Stimulated activated naive CD8-positive, alpha-beta T cell treated with anti-CD3 and anti-CD28 coated beads, Interleukin-15, Interleukin-2, amounts not matched to agents 100 U/mL and 50 U/mL, for 24 hours (primary cell): Measurements from ENCODE around the gene RAE1.

ENCODE experiments used
- ATAC-seq: fragments of 150-1000 bp; cut with Tn5 transposase; one replicate; pipeline ENCODE4 v1.10.0; 2021
- DNase-seq: peaks from one replicate; pipeline ENCODE4 v3.0.0; 2021

RAE1 gene

GRCh38 chr20:57388953-57389694 is 38.1 kb downstream of the RAE1 start:
- ATAC-seq (peak; percentile 21), DNase-seq (peak; percentile 75)

- ATAC-seq = peak; percentile 15
- DNase-seq = peak; percentile 80
Measured at GRCh38 chr20:57389695-57390603, 38.9 kb downstream of the RAE1 start.

GRCh38 chr20:57390604-57391438 is 39.8 kb downstream of the RAE1 start, which contains the start of gene RBM38:
TSS of gene RBM38 (plus strand) at chr20:57391396. CDS start at chr20:57391582, 186 bp downstream.
- DNase-seq (peak; percentile 87), ATAC-seq (peak; percentile 55)

GRCh38 chr20:57391439-57392301 is 40.6 kb downstream of the RAE1 start:
- ATAC-seq (no peak), DNase-seq (peak; percentile 37)

GRCh38 chr20:57392512-57393271 is 41.6 kb downstream of the RAE1 start:
- ATAC-seq (peak; percentile 38), DNase-seq (peak; percentile 81)

- no peak for DNase-seq
- no peak for ATAC-seq
Measured at GRCh38 chr20:57393321-57394120, 42.5 kb downstream of the RAE1 start.

GRCh38 chr20:57394121-57395082 is 43.3 kb downstream of the RAE1 start:
- ATAC-seq (no peak), DNase-seq (no peak)

- DNase-seq (no peak), ATAC-seq (no peak)
Measured at GRCh38 chr20:57395111-57395966, 44.3 kb downstream of the RAE1 start.

GRCh38 chr20:57396212-57396983 is 45.3 kb downstream of the RAE1 start:
- DNase-seq = no peak
- no peak for ATAC-seq

- DNase-seq = peak; percentile 44
- ATAC-seq = no peak
Measured at GRCh38 chr20:57396984-57397692, 46.1 kb downstream of the RAE1 start.

- ATAC-seq = no peak
- peak; percentile 53 for DNase-seq
Measured at GRCh38 chr20:57397693-57398108, 46.6 kb downstream of the RAE1 start.

GRCh38 chr20:57398231-57398821 is 47.3 kb downstream of the RAE1 start:
- ATAC-seq (peak; percentile 75), DNase-seq (peak; percentile 88)

GRCh38 chr20:57398901-57399535 is 48.0 kb downstream of the RAE1 start:
- no peak for ATAC-seq
- no peak for DNase-seq

GRCh38 chr20:57399587-57400155 is 48.6 kb downstream of the RAE1 start:
- ATAC-seq (peak; percentile 52), DNase-seq (peak; percentile 75)
